Endothelial cell of umbilical vein (primary cell): ENCODE results near the gene CLEC7A. TPM values are rescaled to one million over a fixed set of nuclear protein-coding genes. Genes with fewer than 3 reads are reported as not detected.

Experiments
- BruUV-seq: library from RNA; stranded (reverse); fragments of 400-500 nt; replicated peaks from 2 replicates; lab custom pipeline; 2021; lab: Mats Ljungman, UMichigan
- CTCF ChIA-PET: fragments of 300-600, 350-600 bp; sonication (Branson Sonifier 250); formaldehyde crosslinking; loops from one replicate; lab custom pipeline; 2021; ENCODE audit warnings: antibody characterized with exemption, inconsistent platforms; lab: Charles Lee
- POLR2A ChIA-PET: fragments of 300-600, 350-600 bp; sonication (Branson Sonifier 250); formaldehyde crosslinking; loops from one replicate; lab custom pipeline; 2021; ENCODE audit warnings: antibody characterized with exemption, inconsistent platforms; lab: Charles Lee
- DNase-seq: peaks from one replicate; pipeline ENCODE4 v3.0.0-alpha.2; 2011; ENCODE audit warnings: low read depth, low spot score
- FAIRE-seq: peaks from 2 replicates; lab custom pipeline; 2011; peaks lifted over from hg19 to GRCh38; lab: Jason Lieb, UNC
- H2AFZ ChIP-seq: 2 replicates; pipeline ENCODE4 v1.6.0; 2012; ENCODE audit warnings: low read depth, low read length, control low read depth, inconsistent platforms
- H3K27ac ChIP-seq: 2 replicates; pipeline ENCODE4 v1.5.1; 2011; ENCODE audit warnings: low read depth, mild to moderate bottlenecking, control low read depth, low read length, moderate library complexity; ENCODE audit not compliant: insufficient read depth
- H3K27me3 ChIP-seq, 2 experiments: 2 replicates each; pipeline versions ENCODE4 v1.6.0 to v1.6.1; 2011; ENCODE audit warnings: low read length in 2 of 2, mixed read lengths in 1 of 2; ENCODE audit not compliant: control insufficient read depth in 2 of 2, insufficient read depth in 2 of 2
- H3K36me3 ChIP-seq, 2 experiments: 2 replicates in 1 of 2; 3 replicates in 1 of 2; pipeline ENCODE4 v1.5.1; 2011; ENCODE audit warnings: low read length in 2 of 2, mild to moderate bottlenecking in 1 of 2, moderate library complexity in 1 of 2; ENCODE audit not compliant: control insufficient read depth in 2 of 2, insufficient read depth in 2 of 2; ENCODE audit errors: extremely low read depth in 1 of 2
- H3K4me1 ChIP-seq: 3 replicates; pipeline ENCODE4 v1.5.1; 2011; ENCODE audit warnings: mild to moderate bottlenecking, low read length; ENCODE audit not compliant: control insufficient read depth, insufficient read depth; ENCODE audit errors: extremely low read depth
- H3K4me2 ChIP-seq: 2 replicates; pipeline ENCODE4 v1.6.1; 2011; ENCODE audit warnings: low read length, control low read depth, mixed read lengths; ENCODE audit not compliant: insufficient read depth
- H3K4me3 ChIP-seq, 3 experiments: fragments of 200-600 bp in 1 of 3; sonication (generic), shearing (Covaris generic) in 1 of 3; replicated peaks in 1 of 3; 2 replicates each; pipeline ENCODE4 v1.5.1; 2011 to 2016; ENCODE audit warnings: control low read depth in 3 of 3, low read length in 3 of 3, mild to moderate bottlenecking in 2 of 3, inconsistent platforms in 1 of 3, low read depth in 1 of 3, moderate library complexity in 1 of 3; ENCODE audit not compliant: insufficient read depth in 1 of 3
- H3K79me2 ChIP-seq: 2 replicates; pipeline ENCODE4 v1.6.0; 2012; ENCODE audit warnings: low read length, inconsistent platforms; ENCODE audit not compliant: control insufficient read depth, insufficient read depth
- H3K9ac ChIP-seq: replicated peaks from 2 replicates; pipeline ENCODE3; 2011; ENCODE audit warnings: low read length, control low read depth; ENCODE audit not compliant: insufficient read depth; ENCODE audit errors: extremely low read depth
- H3K9me1 ChIP-seq: replicated peaks from 3 replicates; pipeline ENCODE4 v1.6.0; 2011; ENCODE audit warnings: mild to moderate bottlenecking, low read length; ENCODE audit not compliant: control insufficient read depth, insufficient read depth; ENCODE audit errors: extremely low read depth
- H3K9me3 ChIP-seq: replicated peaks from 2 replicates; pipeline ENCODE4 v1.5.1; 2012; ENCODE audit warnings: low read length, inconsistent platforms; ENCODE audit not compliant: control insufficient read depth, insufficient read depth
- H4K20me1 ChIP-seq: replicated peaks from 2 replicates; pipeline ENCODE3; 2011; ENCODE audit warnings: mild to moderate bottlenecking, low read length; ENCODE audit not compliant: control insufficient read depth, insufficient read depth; ENCODE audit errors: extremely low read depth
- EZH2 ChIP-seq: IDR thresholded peaks from 2 replicates; pipeline ENCODE4 v1.6.1; 2012; ENCODE audit warnings: borderline replicate concordance, low read depth, mild to moderate bottlenecking, moderate library complexity, low read length, inconsistent platforms; ENCODE audit not compliant: severe bottlenecking
- FOS ChIP-seq: IDR thresholded peaks from 2 replicates; pipeline ENCODE4 v1.6.1; 2011; ENCODE audit warnings: mild to moderate bottlenecking, low read length, moderate library complexity, borderline replicate concordance; ENCODE audit not compliant: insufficient read depth
- GATA2 ChIP-seq: IDR thresholded peaks from 2 replicates; pipeline ENCODE4 v1.7.0; 2011; ENCODE audit warnings: low read depth, mild to moderate bottlenecking, moderate library complexity, mixed read lengths, low read length; ENCODE audit not compliant: insufficient read length, insufficient read depth
- JUN ChIP-seq: IDR thresholded peaks from 2 replicates; pipeline ENCODE4 v1.6.1; 2011; ENCODE audit warnings: borderline replicate concordance, low read depth; ENCODE audit not compliant: insufficient read length, insufficient read depth
- MYC ChIP-seq: IDR thresholded peaks from one replicate; pipeline ENCODE4 v1.6.1; 2011; ENCODE audit warnings: mild to moderate bottlenecking, low read depth, low read length
- POLR2A ChIP-seq: IDR thresholded peaks from 2 replicates; pipeline ENCODE4 v1.6.1; 2012; ENCODE audit warnings: low read depth, mild to moderate bottlenecking, control low read depth, low read length
- POLR2AphosphoS5 ChIP-seq: IDR thresholded peaks from 2 replicates; pipeline ENCODE4 v1.6.1; 2012; ENCODE audit warnings: low read depth, mild to moderate bottlenecking, control low read depth, low read length, moderate library complexity; ENCODE audit not compliant: insufficient read depth
- dilution Hi-C: fragments of 300-500 bp; cut with MboI; formaldehyde crosslinking; loops from one replicate; pipeline ENCODE4 v1.15.0; 2019; ENCODE audit warnings: low sequenced_read_pairs; ENCODE audit not compliant: extremely low pct_ligation_motif_present
- intact Hi-C: fragments of 100-400 bp; cut with micrococcal nuclease; formaldehyde crosslinking; loops from one replicate; pipeline ENCODE4 v1.10.0; 2022
- polyA plus RNA-seq, 4 experiments: library from polyadenylated mRNA; depleted of rRNA in 3 of 4; stranded (reverse) in 3 of 4; unstranded in 1 of 4; fragments of >200 nt; gene quantifications; 2 replicates each; pipeline versions ENCODE4 v1.2.1 to v1.2.3, GENCODE V29; 2011 to 2012; ENCODE audit warnings: missing spikeins in 1 of 4
- total RNA-seq: library from RNA; stranded (reverse); gene quantifications from 2 replicates; pipeline ENCODE4 v1.2.3, GENCODE V29; 2021
- TF ChIP-seq, protein P1 (sequence below), 2 donors: IDR thresholded peaks; 1 replicate in 1 of 2; 2 replicates in 1 of 2; pipeline ENCODE4 v1.5.1; 2011; ENCODE audit warnings: low read length in 2 of 2, mild to moderate bottlenecking in 2 of 2, moderate library complexity in 2 of 2, control low read depth in 1 of 2, inconsistent platforms in 1 of 2, low read depth in 1 of 2; ENCODE audit not compliant: insufficient read depth in 1 of 2; ENCODE audit errors: extremely low read depth in 1 of 2
- TF ChIP-seq, protein P2 (sequence below): IDR thresholded peaks from 2 replicates; pipeline ENCODE4 v1.6.1; 2011; ENCODE audit not compliant: insufficient read depth, insufficient read length

The CLEC7A gene
- total and polyA plus RNA-seq, 2 donors (not counting 3 experiments of a cell fraction or from before 2014, with no cell fraction given), result not detected

DNA sequence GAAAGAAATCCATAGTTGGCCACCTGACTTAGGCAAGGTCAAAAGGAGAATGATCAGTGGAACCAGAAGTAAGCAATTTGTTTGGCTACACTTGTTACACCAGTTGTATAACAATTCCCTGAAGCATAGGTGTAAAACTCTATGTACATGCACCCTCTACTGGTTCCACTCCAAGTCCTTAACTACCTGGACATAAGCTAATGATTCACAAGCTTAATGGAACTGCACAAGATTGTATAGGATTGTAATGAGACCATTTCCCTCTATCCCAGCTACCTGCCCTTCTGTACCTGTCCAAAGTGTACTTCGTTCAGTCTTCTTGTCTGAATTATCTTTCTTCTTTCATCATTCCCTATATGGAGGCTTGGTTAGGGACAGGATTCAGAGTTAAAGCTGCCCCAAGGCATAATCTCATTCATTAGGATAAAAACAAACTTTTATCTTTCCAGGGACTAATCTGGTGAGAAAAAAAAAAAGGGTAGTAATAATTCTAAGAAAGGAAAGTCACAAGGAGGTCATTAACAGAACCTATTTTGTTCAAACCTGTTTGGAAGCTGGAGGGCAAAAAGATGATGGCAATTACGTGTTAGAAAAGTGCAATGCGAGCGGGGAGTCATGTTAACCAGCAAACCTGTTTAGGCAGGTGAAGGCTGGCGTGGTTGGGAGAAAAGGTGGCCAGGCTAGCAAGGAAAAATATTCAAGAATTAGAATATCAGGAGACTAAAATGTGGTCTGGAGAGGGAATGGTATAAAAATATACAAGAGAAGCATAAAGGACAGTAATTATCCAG is 46.0 kb upstream of the CLEC7A start:
- intact Hi-C loops (no loop called here), dilution Hi-C loops (no loop called here)
- Histone ChIP-seq H3K27ac (no peak overlapping the region), H3K4me2 (no peak overlapping the region), H4K20me1 (no peaks in the 10 kb centered on the region), H3K36me3 (no peaks in the 10 kb centered on the region), H3K79me2 (no peaks in the 10 kb centered on the region), H3K9me3 (no peaks in the 10 kb centered on the region), H3K4me1 (no peaks in the 10 kb centered on the region), H3K9me1 (no peaks in the 10 kb centered on the region), H2AFZ (no peak overlapping the region), H3K4me3 (no peak overlapping the region), H3K9ac (no peak overlapping the region), H3K27me3 (peaks cover 12 to 18% of the 10 kb centered on the region in 2 experiments)
- FAIRE-seq (no peak), DNase-seq (no peak)
- ChIA-PET CTCF (interaction anchor here (1.6 kb wide), 1 partner anchor 18 kb away, joined by 4 read pairs; no protein-coding TSS in a partner anchor), POLR2A (no interaction called here)
- BruUV-seq, result no TSS peak
- TF ChIP-seq JUN, result no peak
- TF ChIP-seq, protein P1, sequence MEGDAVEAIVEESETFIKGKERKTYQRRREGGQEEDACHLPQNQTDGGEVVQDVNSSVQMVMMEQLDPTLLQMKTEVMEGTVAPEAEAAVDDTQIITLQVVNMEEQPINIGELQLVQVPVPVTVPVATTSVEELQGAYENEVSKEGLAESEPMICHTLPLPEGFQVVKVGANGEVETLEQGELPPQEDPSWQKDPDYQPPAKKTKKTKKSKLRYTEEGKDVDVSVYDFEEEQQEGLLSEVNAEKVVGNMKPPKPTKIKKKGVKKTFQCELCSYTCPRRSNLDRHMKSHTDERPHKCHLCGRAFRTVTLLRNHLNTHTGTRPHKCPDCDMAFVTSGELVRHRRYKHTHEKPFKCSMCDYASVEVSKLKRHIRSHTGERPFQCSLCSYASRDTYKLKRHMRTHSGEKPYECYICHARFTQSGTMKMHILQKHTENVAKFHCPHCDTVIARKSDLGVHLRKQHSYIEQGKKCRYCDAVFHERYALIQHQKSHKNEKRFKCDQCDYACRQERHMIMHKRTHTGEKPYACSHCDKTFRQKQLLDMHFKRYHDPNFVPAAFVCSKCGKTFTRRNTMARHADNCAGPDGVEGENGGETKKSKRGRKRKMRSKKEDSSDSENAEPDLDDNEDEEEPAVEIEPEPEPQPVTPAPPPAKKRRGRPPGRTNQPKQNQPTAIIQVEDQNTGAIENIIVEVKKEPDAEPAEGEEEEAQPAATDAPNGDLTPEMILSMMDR (IDR thresholded peaks at IDR 0.05; ENCODE audit: extremely low read depth in 1 of 2, insufficient read depth in 1 of 2, low read depth in 1 of 2, low read length in 2 of 2), result no peak
- TF ChIP-seq, protein P2, sequence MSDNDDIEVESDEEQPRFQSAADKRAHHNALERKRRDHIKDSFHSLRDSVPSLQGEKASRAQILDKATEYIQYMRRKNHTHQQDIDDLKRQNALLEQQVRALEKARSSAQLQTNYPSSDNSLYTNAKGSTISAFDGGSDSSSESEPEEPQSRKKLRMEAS, result no peak
- TF ChIP-seq GATA2, result no peak
- TF ChIP-seq POLR2A, result no peak
- no peak for TF ChIP-seq FOS
- TF ChIP-seq EZH2, result no peak
- TF ChIP-seq POLR2AphosphoS5, result no peak
- TF ChIP-seq MYC, result no peak
